Stomach (tissue), 9 donors: ENCODE measurements around the gene NINJ2. TPM values are rescaled to one million over a fixed set of nuclear protein-coding genes. Genes with fewer than 3 reads are reported as not detected.
A peak's percentile ranks its signal among the peaks of the same experiment; 100 is the strongest.
"Not testable (repeated sequence)": the region's sequence is repeated elsewhere in the genome, so short reads cannot be mapped to it uniquely, and the experiment has no call there.

Source experiments
- DNase-seq, 2 donors: peaks; one replicate each; pipeline versions ENCODE4 v3.0.0 to v3.0.0-alpha.2; 2013 to 2019
- H3K27ac ChIP-seq, 5 donors: fragments of 200-600 bp in 4 of 5; sonication (generic) in 4 of 5; one replicate each; pipeline ENCODE4 v1.5.1; 2013 to 2019; ENCODE audit warnings: mild to moderate bottlenecking in 1 of 5, moderate library complexity in 1 of 5
- H3K27me3 ChIP-seq, 3 donors: fragments of 200-600 bp; sonication (generic); one replicate each; pipeline ENCODE4 v1.5.1; 2017 to 2019; ENCODE audit warnings: mixed run types in 1 of 3
- H3K36me3 ChIP-seq, 4 donors: fragments of 200-600 bp; sonication (generic); 1 replicate in 3 of 4; 2 replicates in 1 of 4; pipeline ENCODE4 v1.5.1; 2016 to 2019
- H3K4me1 ChIP-seq, 4 donors: fragments of 200-600 bp; sonication (generic); one replicate each; pipeline ENCODE4 v1.5.1; 2016 to 2019
- H3K4me3 ChIP-seq, 4 donors: fragments of 200-600 bp; sonication (generic) in 3 of 4; one replicate each; pipeline ENCODE4 v1.5.1; 2016 to 2019; ENCODE audit warnings: mild to moderate bottlenecking in 1 of 4
- H3K9me3 ChIP-seq, 4 donors: fragments of 200-600 bp; sonication (generic); one replicate each; pipeline ENCODE4 v1.5.1; 2016 to 2019
- CTCF ChIP-seq, 7 experiments: fragments of 450-650 bp in 4 of 7; fragments of 200-600 bp in 3 of 7; sonication (generic) in 3 of 7; IDR thresholded peaks; one replicate each; pipeline ENCODE4 v1.5.1; 2016 to 2019; ENCODE audit warnings: antibody characterized with exemption in 7 of 7, control low read depth in 2 of 7, mild to moderate bottlenecking in 1 of 7
- EP300 ChIP-seq: sonication (generic); formaldehyde crosslinking; IDR thresholded peaks from one replicate; pipeline ENCODE4 v1.6.1; 2017; ENCODE audit warnings: antibody characterized with exemption
- POLR2A ChIP-seq, 4 donors: fragments of 450-650 bp; IDR thresholded peaks; one replicate each; pipeline ENCODE4 v1.6.1; 2016; ENCODE audit warnings: antibody characterized with exemption in 4 of 4, control low read depth in 2 of 4, mild to moderate bottlenecking in 1 of 4, moderate library complexity in 1 of 4
- POLR2AphosphoS5 ChIP-seq, 3 donors: sonication (generic); formaldehyde crosslinking; IDR thresholded peaks; one replicate each; pipeline ENCODE4 v1.6.1; 2016; ENCODE audit warnings: antibody characterized with exemption in 3 of 3
- WGBS, 5 donors: extraction: QIAGEN DNeasy Blood & Tissue Kit in 3 of 5; methylation state at CpG; one replicate each; pipeline versions ENCODE4 v1.1.5 to v1.1.7; 2013 to 2018; 5-methylcytosine and 5-hydroxymethylcytosine counted together
- intact Hi-C: fragments of 100-400 bp; cut with DNase I; formaldehyde crosslinking; loops from one replicate; pipeline ENCODE4 v1.15.1; 2023; ENCODE audit warnings: low total_unique reads
- polyA plus RNA-seq, 3 donors: library from polyadenylated mRNA; stranded (reverse); fragments of 200-250 nt; gene quantifications; one replicate each; pipeline ENCODE4 v1.2.3, GENCODE V29; 2013
- total RNA-seq, 5 donors: library from RNA; depleted of rRNA; stranded (reverse); fragments of >200 nt; gene quantifications; one replicate each; pipeline versions ENCODE4 v1.1.0 to v1.2.3, GENCODE V29; 2014 to 2016
- donor health status: healthy with polysubstance abuse.
- donor health status: Bipolar disorder and iron deficiency.
- donor health status: healthy.

NINJ2 gene
- total and polyA plus RNA-seq, 8 donors, result 2.0 to 26.2 (median 5.0) TPM; not detected in 3

- no peaks in the 10 kb centered on the region for H3K36me3 ChIP-seq
- no peak for TF ChIP-seq POLR2AphosphoS5 (IDR thresholded peaks at IDR 0.05)
- TF ChIP-seq CTCF (IDR thresholded peaks at IDR 0.05), result no peak
- no peak for TF ChIP-seq POLR2A (IDR thresholded peaks at IDR 0.05)
- no peak for TF ChIP-seq EP300
- peak overlapping the region; percentile 21 to 99 (median 95) for H3K27ac ChIP-seq
- H3K9me3 ChIP-seq, result no peaks in the 10 kb centered on the region
- peak overlapping the region in 1 of 4 donors; percentile 56 for H3K4me3 ChIP-seq
- intact Hi-C loops, result no loop called here
- WGBS, 5 donors, result 66 to 83% (median 71%) methylated on average over 6 of the region's 6 CpGs
- peaks cover 41 to 54% (median 43%) of the 10 kb centered on the region in 4 donors for H3K4me1 ChIP-seq
- no peaks in the 10 kb centered on the region for H3K27me3 ChIP-seq
- peak in 1 of 2 donors; percentile 15 for DNase-seq
Measured at GRCh38 chr12:644818-645552, 18.3 kb downstream of the NINJ2 start.

- Histone ChIP-seq H3K36me3 (no peaks in the 10 kb centered on the region), H3K27ac (peak overlapping the region in 4 of 5 donors; percentile 94 to 99 (median 96)), H3K4me1 (peaks cover 41 to 54% (median 43%) of the 10 kb centered on the region in 4 donors), H3K27me3 (no peaks in the 10 kb centered on the region), H3K9me3 (no peaks in the 10 kb centered on the region), H3K4me3 (peak overlapping the region in 1 of 4 donors; percentile 56)
- TF ChIP-seq EP300, result no peak
- no peak for TF ChIP-seq POLR2A (IDR thresholded peaks at IDR 0.05)
- no peak for TF ChIP-seq POLR2AphosphoS5 (IDR thresholded peaks at IDR 0.05)
- TF ChIP-seq CTCF (IDR thresholded peaks at IDR 0.05), result no peak
- intact Hi-C loops, result no loop called here
- DNase-seq, result no peak
- WGBS, 5 donors, result 88 to 94% (median 92%) methylated on average over 6 of the region's 6 CpGs
Measured at GRCh38 chr12:644303-644639, 19.0 kb downstream of the NINJ2 start.

- Histone ChIP-seq H3K4me1 (peaks cover 41 to 56% (median 43%) of the 10 kb centered on the region in 4 donors), H3K27ac (peak overlapping the region; percentile 94 to 99 (median 97)), H3K27me3 (no peaks in the 10 kb centered on the region), H3K9me3 (no peaks in the 10 kb centered on the region), H3K4me3 (peak overlapping the region; percentile 52 to 73 (median 63)), H3K36me3 (no peaks in the 10 kb centered on the region)
- TF ChIP-seq POLR2A (IDR thresholded peaks at IDR 0.05) (no peak), POLR2AphosphoS5 (IDR thresholded peaks at IDR 0.05) (no peak), EP300 (no peak), CTCF (IDR thresholded peaks at IDR 0.05) (no peak)
- intact Hi-C loops, result no loop called here
- 38 to 59% (median 46%) methylated on average over 32 to 33 of the region's 33 CpGs for WGBS, 5 donors
- peak; percentile 32 to 45 for DNase-seq
Measured at GRCh38 chr12:643475-644302, 19.6 kb downstream of the NINJ2 start.

- intact Hi-C loops, result no loop called here
- peak overlapping the region; percentile 94 to 99 (median 97) for H3K27ac ChIP-seq
- H3K4me1 ChIP-seq, result peaks cover 41 to 58% (median 43%) of the 10 kb centered on the region in 4 donors
- TF ChIP-seq POLR2AphosphoS5 (IDR thresholded peaks at IDR 0.05), result peak in 2 of 3 donors; percentile 44 to 54
- no peak for TF ChIP-seq EP300
- no peak for TF ChIP-seq POLR2A (IDR thresholded peaks at IDR 0.05)
- peak in 5 of 7 experiments; percentile 3 to 25 (median 8) for TF ChIP-seq CTCF (IDR thresholded peaks at IDR 0.05)
- peak; percentile 78 to 90 for DNase-seq
- H3K9me3 ChIP-seq, result no peaks in the 10 kb centered on the region
- WGBS, 5 donors, result 1 to 6% (median 1%) methylated on average over 34 to 95 of the region's 95 CpGs
- H3K27me3 ChIP-seq, result no peaks in the 10 kb centered on the region
- peak overlapping the region; percentile 52 to 73 (median 63) for H3K4me3 ChIP-seq
- H3K36me3 ChIP-seq, result no peaks in the 10 kb centered on the region
Measured at GRCh38 chr12:642633-643474, 20.4 kb downstream of the NINJ2 start.

- Histone ChIP-seq H3K4me1 (peaks cover 28 to 47% (median 38%) of the 10 kb centered on the region in 4 donors), H3K27ac (peak overlapping the region in 3 of 5 donors; percentile 95 to 99 (median 97))
- H3K36me3 ChIP-seq, H3K4me3 ChIP-seq, DNase-seq, H3K9me3 ChIP-seq, H3K27me3 ChIP-seq, intact Hi-C loops: not testable (repeated sequence)
- WGBS, 5 donors, result 95 to 99% (median 97%) methylated on average over 11 of the region's 11 CpGs
Measured at GRCh38 chr12:641321-641720, 21.9 kb downstream of the NINJ2 start.
